ENCODE data around the gene AMPD3. TPM values are rescaled to one million over a fixed set of nuclear protein-coding genes. Genes with fewer than 3 reads are reported as not detected.

The AMPD3 gene
- total and polyA plus RNA-seq, 2 of the 13 experiments (the other 11 are each of a cell fraction or from before 2014, with no cell fraction given), result 0.33 to 2.3 TPM

- Histone ChIP-seq H3K4me3 (replicated peaks in 1 of 3; ENCODE audit: insufficient read depth in 1 of 3, low read depth in 2 of 3, low read length in 3 of 3) (no peak overlapping the region), H3K4me1 (ENCODE audit: insufficient read depth, low read length) (peaks cover 6% of the 10 kb centered on the region; the same call in 1 of the 2 replicates), H4K20me1 (ENCODE audit: insufficient read depth, low read length) (no peaks in the 10 kb centered on the region), H3K79me2 (ENCODE audit: insufficient read depth, low read length) (no peaks in the 10 kb centered on the region), H3K9me3 (ENCODE audit: low read length) (no peaks in the 10 kb centered on the region), H3K4me2 (ENCODE audit: low read depth, low read length) (no peak overlapping the region), H2AFZ (ENCODE audit: low read length) (no peak overlapping the region), H3K27ac (ENCODE audit: extremely low read length, insufficient read depth, low read length) (no peak overlapping the region), H3K27me3 (ENCODE audit: control insufficient read depth in 1 of 2, insufficient read depth in 2 of 2, low read length in 2 of 2) (no peaks in the 10 kb centered on the region), H3K9ac (ENCODE audit: insufficient read depth, low read depth, low read length) (no peak overlapping the region), H3K36me3 (replicated peaks in 1 of 2; ENCODE audit: control insufficient read depth in 1 of 2, insufficient read depth in 2 of 2, low read length in 2 of 2) (no peaks in the 10 kb centered on the region)
- TF ChIP-seq MAFF (IDR thresholded peaks at IDR 0.05; ENCODE audit: low read depth, low read length) (peak; percentile 58; the same call in 1 of the 2 replicates), MAFK (conservative IDR thresholded peaks at IDR 0.05 in 1 of 2, IDR thresholded peaks at IDR 0.05 in 1 of 2; ENCODE audit: low read length in 2 of 2) (peak; percentile 62 to 71), MEIS1 (CRISPR knock-in tag; IDR thresholded peaks at IDR 0.05; ENCODE audit: borderline replicate concordance) (no peak)
- CTCF ChIA-PET (ENCODE audit: low intra/inter-chr PET ratio, low total read pairs), result no interaction called here
- in situ Hi-C loops (cut with HindIII; ENCODE audit: extremely low pct_ligation_motif_present, low pct_unique_long_range_greater_than_20kb) (no loop called here), intact Hi-C loops (cut with micrococcal nuclease; ENCODE audit: unreplicated experiment) (loop anchor here (10.0 kb wide), 1 partner anchor 590 kb away; no protein-coding TSS in a partner anchor)
- POLR2A ChIA-PET, result no interaction called here
- DNase-seq (ENCODE audit: low spot score), result no peak
- 59% methylated on average over 14 of the region's 16 CpGs for WGBS (ENCODE audit: low lambda C conversion rate)
- no peak for FAIRE-seq
- no peak for ATAC-seq
- no TSS peak for BruUV-seq (replicated peaks)
These were observed 29.6 kb downstream of the AMPD3 start for GRCh38 chr11:10484461-10485180.

- BruUV-seq (replicated peaks), result no TSS peak
- TF ChIP-seq ZNF280B (CRISPR knock-in tag; IDR thresholded peaks at IDR 0.05; ENCODE audit: borderline replicate concordance) (no peak), ZGPAT (CRISPR knock-in tag; IDR thresholded peaks at IDR 0.05) (no peak), POLR2G (IDR thresholded peaks at IDR 0.05; ENCODE audit: low read depth, low read length) (no peak), CSRNP1 (CRISPR knock-in tag; IDR thresholded peaks at IDR 0.05) (no peak), ZSCAN29 (CRISPR knock-in tag; conservative IDR thresholded peaks at IDR 0.05) (no peak), JUND (CRISPR knock-in tag; IDR thresholded peaks at IDR 0.05) (no peak), PHB2 (IDR thresholded peaks at IDR 0.05; ENCODE audit: partially characterized antibody) (no peak), TARDBP (CRISPR knock-in tag; IDR thresholded peaks at IDR 0.05) (no peak), NCOA5 (CRISPR knock-in tag; IDR thresholded peaks at IDR 0.05) (no peak)
- H3K27me3 ChIP-seq (ENCODE audit: control insufficient read depth in 1 of 2, insufficient read depth in 2 of 2, low read length in 2 of 2), result no peaks in the 10 kb centered on the region
- no peak overlapping the region for H3K4me3 ChIP-seq (replicated peaks in 1 of 3; ENCODE audit: insufficient read depth in 1 of 3, low read depth in 2 of 3, low read length in 3 of 3)
- DNase-seq (ENCODE audit: low spot score) (no peak), ATAC-seq (no peak), FAIRE-seq (no peak)
- H2AFZ ChIP-seq (ENCODE audit: low read length), result no peak overlapping the region
- H4K20me1 ChIP-seq (ENCODE audit: insufficient read depth, low read length), result no peaks in the 10 kb centered on the region
- in situ Hi-C loops (cut with HindIII; ENCODE audit: extremely low pct_ligation_motif_present, low pct_unique_long_range_greater_than_20kb), result no loop called here
- H3K79me2 ChIP-seq (ENCODE audit: insufficient read depth, low read length), result no peaks in the 10 kb centered on the region
- 0% methylated on average over 1 of the region's 2 CpGs for WGBS (ENCODE audit: low lambda C conversion rate)
- no peak overlapping the region for H3K27ac ChIP-seq (ENCODE audit: extremely low read length, insufficient read depth, low read length)
- no peak overlapping the region for H3K9ac ChIP-seq (ENCODE audit: insufficient read depth, low read depth, low read length)
- POLR2A ChIA-PET, result no interaction called here
- intact Hi-C loops (cut with micrococcal nuclease; ENCODE audit: unreplicated experiment), result loop anchor here (10.0 kb wide), 1 partner anchor 589 kb away; no protein-coding TSS in a partner anchor
- CTCF ChIA-PET (ENCODE audit: low intra/inter-chr PET ratio, low total read pairs), result no interaction called here
- H3K4me2 ChIP-seq (ENCODE audit: low read depth, low read length), result no peak overlapping the region
- H3K4me1 ChIP-seq (ENCODE audit: insufficient read depth, low read length), result peaks cover 16% of the 10 kb centered on the region
- H3K9me3 ChIP-seq (ENCODE audit: low read length), result no peaks in the 10 kb centered on the region
- H3K36me3 ChIP-seq (replicated peaks in 1 of 2; ENCODE audit: control insufficient read depth in 1 of 2, insufficient read depth in 2 of 2, low read length in 2 of 2), result no peaks in the 10 kb centered on the region
These were observed 30.6 kb downstream of the AMPD3 start for GRCh38 chr11:10485646-10486045.

Measured in HepG2 (cell line).